BLaER1 treated with 17β-estradiol and CSF1 and Interleukin-3, amounts not matched to agents 10 nM and 100 nM (cell line): Measurements from ENCODE around the gene SPATA7.

Experiments used
- H3K27ac ChIP-seq, 11 experiments: shearing (Covaris generic); formaldehyde crosslinking; 2 replicates each; pipeline ENCODE4 v1.8.1; 2022
- H3K27me3 ChIP-seq, 11 experiments: shearing (Covaris generic); formaldehyde crosslinking; 2 replicates each; pipeline ENCODE4 v1.8.1; 2022
- H3K36me3 ChIP-seq, 11 experiments: shearing (Covaris generic); formaldehyde crosslinking; 2 replicates each; pipeline ENCODE4 v1.8.1; 2022
- H3K4me1 ChIP-seq, 10 experiments: shearing (Covaris generic); formaldehyde crosslinking; 2 replicates each; pipeline ENCODE4 v1.8.1; 2022
- H3K4me2 ChIP-seq, 11 experiments: shearing (Covaris generic); formaldehyde crosslinking; 2 replicates each; pipeline ENCODE4 v1.8.1; 2022
- H3K4me3 ChIP-seq, 10 experiments: shearing (Covaris generic); formaldehyde crosslinking; 2 replicates each; pipeline ENCODE4 v1.8.1; 2022
- H3K9ac ChIP-seq, 11 experiments: shearing (Covaris generic); formaldehyde crosslinking; 2 replicates each; pipeline ENCODE4 v1.8.1; 2022
- H3K9me3 ChIP-seq, 11 experiments: shearing (Covaris generic); formaldehyde crosslinking; replicated peaks in 1 of 11; 2 replicates each; pipeline ENCODE4 v1.8.1; 2022
- H4K20me1 ChIP-seq, 11 experiments: shearing (Covaris generic); formaldehyde crosslinking; 2 replicates each; pipeline ENCODE4 v1.8.1; 2022
- Cebpa-rat ChIP-seq, 11 experiments: shearing (Covaris generic); IDR thresholded peaks; 2 replicates each; pipeline ENCODE4 v1.8.1; 2022

Gene SPATA7

DNA sequence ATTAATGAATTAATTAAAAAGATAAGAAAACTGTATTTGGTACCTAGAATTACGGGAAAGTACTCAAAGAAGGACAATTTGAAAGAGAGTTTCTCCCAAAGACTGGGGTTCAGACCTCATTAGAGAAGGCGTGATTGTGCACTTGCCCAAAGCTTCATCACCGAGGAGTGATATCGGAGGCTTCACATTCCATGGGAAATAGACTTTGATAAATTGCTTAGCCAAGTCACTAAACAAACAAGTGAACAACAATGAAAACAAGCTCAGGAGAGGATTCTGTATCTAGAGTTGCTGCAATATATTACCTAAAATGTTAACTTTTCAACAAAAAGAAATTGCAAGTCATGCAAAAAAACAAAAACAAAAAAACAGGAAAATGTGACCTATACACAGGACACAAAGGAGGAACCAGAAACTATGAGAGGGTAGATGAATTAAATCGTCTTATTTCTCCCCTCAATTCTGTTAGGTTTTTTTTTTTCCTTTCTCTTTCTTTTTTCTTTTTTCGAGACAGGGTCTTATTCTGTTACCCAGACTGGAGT, 3.4 kb downstream of the SPATA7 start:
- Histone ChIP-seq H3K27me3 (no peaks in the 10 kb centered on the region), H3K9ac (peak overlapping the region in 2 of 11 experiments; percentile 17 to 54; a peak in 1 of 22 replicates), H3K27ac (peak overlapping the region in 5 of 11 experiments; percentile 6 to 55 (median 53); a peak in 9 of 22 replicates), H3K4me3 (no peak overlapping the region), H3K4me1 (peaks cover 20 to 54% (median 25%) of the 10 kb centered on the region in 10 experiments), H3K36me3 (peaks cover 0 to 24% (median 15%) of the 10 kb centered on the region in 11 experiments; a peak in 15 of 22 replicates), H3K9me3 (no peaks in the 10 kb centered on the region), H4K20me1 (no peaks in the 10 kb centered on the region), H3K4me2 (peak overlapping the region in 5 of 11 experiments; percentile 31 to 92 (median 72); a peak in 10 of 22 replicates)
- no peak for TF ChIP-seq Cebpa-rat (IDR thresholded peaks at IDR 0.05)

DNA sequence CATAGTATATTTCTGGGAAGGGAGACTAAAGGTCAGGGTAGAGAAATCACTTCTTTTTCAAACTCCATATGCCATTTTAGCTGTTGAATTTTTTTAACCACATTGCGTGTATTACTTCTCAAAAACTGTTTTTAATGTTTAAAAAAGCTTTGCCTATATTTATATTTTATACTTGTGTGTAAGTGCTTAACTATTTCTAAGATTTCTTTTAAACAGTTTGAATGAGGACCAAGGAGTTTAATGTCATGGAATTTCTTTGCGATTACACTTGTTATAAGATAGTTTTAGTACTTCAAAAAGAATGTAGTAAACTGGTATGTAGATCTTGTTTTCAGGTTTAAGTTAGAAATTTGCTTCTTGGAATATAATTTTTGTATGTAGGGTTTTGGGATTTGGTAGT, 7.2 kb downstream of the SPATA7 start:
- Histone ChIP-seq H3K9ac (no peak overlapping the region), H4K20me1 (no peaks in the 10 kb centered on the region), H3K9me3 (peaks cover 0 to 12% (median 9%) of the 10 kb centered on the region in 11 experiments; a peak in 17 of 22 replicates), H3K4me1 (peaks cover 0 to 35% (median 8%) of the 10 kb centered on the region in 10 experiments; a peak in 8 of 20 replicates), H3K27ac (no peak overlapping the region), H3K27me3 (no peaks in the 10 kb centered on the region), H3K4me2 (no peak overlapping the region), H3K36me3 (peaks cover 20 to 58% (median 41%) of the 10 kb centered on the region in 11 experiments), H3K4me3 (no peak overlapping the region)
- no peak for TF ChIP-seq Cebpa-rat (IDR thresholded peaks at IDR 0.05)

DNA sequence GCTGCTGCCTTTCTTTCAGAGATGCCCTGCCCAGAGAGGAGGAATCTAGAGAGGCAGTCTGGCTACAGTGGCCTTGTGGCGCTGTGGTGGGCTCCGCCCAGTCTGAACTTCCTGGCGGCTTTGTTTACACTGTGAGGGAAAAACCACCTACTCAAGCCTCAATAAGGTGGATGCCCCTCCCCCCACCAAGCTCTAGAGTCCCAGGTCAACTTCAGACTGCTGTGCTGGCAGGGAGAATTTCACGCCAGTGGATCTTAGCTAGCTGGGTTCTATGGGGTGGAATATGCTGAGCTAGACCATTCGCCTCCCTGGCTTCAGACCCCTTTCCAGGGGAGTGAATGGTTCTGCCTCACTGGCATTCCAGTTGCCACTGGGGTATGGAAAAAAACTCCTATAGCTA, 25.6 kb downstream of the SPATA7 start:
- TF ChIP-seq Cebpa-rat (IDR thresholded peaks at IDR 0.05) = no peak
- H3K4me1 ChIP-seq = no peaks in the 10 kb centered on the region
- no peak overlapping the region for H3K9ac ChIP-seq
- H3K27ac ChIP-seq = no peak overlapping the region
- no peak overlapping the region for H3K4me3 ChIP-seq
- H4K20me1 ChIP-seq = no peaks in the 10 kb centered on the region
- peaks cover 30 to 90% (median 39%) of the 10 kb centered on the region in 11 experiments; a peak in 21 of 22 replicates for H3K36me3 ChIP-seq
- no peaks in the 10 kb centered on the region for H3K27me3 ChIP-seq
- no peak overlapping the region for H3K4me2 ChIP-seq
- H3K9me3 ChIP-seq = peaks cover 41 to 61% (median 52%) of the 10 kb centered on the region in 11 experiments

GRCh38 chr14:88417594-88417993, 32.1 kb downstream of the SPATA7 start:
- Histone ChIP-seq H3K36me3 (peaks cover 38 to 88% (median 60%) of the 10 kb centered on the region in 11 experiments), H4K20me1 (no peaks in the 10 kb centered on the region), H3K4me2 (no peak overlapping the region), H3K27me3 (no peaks in the 10 kb centered on the region), H3K4me3 (no peak overlapping the region), H3K27ac (no peak overlapping the region), H3K4me1 (no peaks in the 10 kb centered on the region), H3K9me3 (peaks cover 41 to 58% (median 52%) of the 10 kb centered on the region in 11 experiments), H3K9ac (no peak overlapping the region)
- TF ChIP-seq Cebpa-rat (IDR thresholded peaks at IDR 0.05) = no peak

DNA sequence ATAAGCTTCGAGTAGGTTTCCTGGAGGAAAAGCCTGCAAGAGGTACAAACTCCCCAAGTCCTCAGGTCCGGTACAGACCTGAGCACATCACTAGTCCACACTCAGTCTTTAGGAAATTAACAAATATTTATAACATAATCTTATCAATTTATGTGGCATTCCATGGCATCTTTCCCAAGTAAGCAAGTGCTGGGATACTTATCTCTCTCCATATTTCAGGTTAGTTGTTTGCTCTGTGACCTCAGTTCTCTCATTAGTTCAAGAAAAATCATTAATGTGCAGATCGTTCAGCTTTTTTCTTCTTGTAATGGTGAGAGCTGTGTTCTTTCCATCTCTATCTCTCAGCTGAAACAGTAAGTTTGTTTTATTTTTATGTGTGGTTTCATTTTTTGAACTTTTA, 34.7 kb downstream of the SPATA7 start:
- H3K9me3 ChIP-seq = peaks cover 31 to 37% (median 35%) of the 10 kb centered on the region in 11 experiments
- no peaks in the 10 kb centered on the region for H3K4me1 ChIP-seq
- no peak overlapping the region for H3K4me2 ChIP-seq
- H3K27ac ChIP-seq = no peak overlapping the region
- H3K36me3 ChIP-seq = peaks cover 34 to 80% (median 47%) of the 10 kb centered on the region in 11 experiments
- H3K9ac ChIP-seq = no peak overlapping the region
- H3K4me3 ChIP-seq = no peak overlapping the region
- no peaks in the 10 kb centered on the region for H3K27me3 ChIP-seq
- no peaks in the 10 kb centered on the region for H4K20me1 ChIP-seq
- TF ChIP-seq Cebpa-rat (IDR thresholded peaks at IDR 0.05) = no peak

GRCh38 chr14:88421286-88421685, 35.8 kb downstream of the SPATA7 start:
- Histone ChIP-seq H3K4me3 (no peak overlapping the region), H3K9me3 (peaks cover 22 to 26% (median 24%) of the 10 kb centered on the region in 11 experiments), H3K9ac (no peak overlapping the region), H3K4me2 (no peak overlapping the region), H3K36me3 (peaks cover 23 to 80% (median 41%) of the 10 kb centered on the region in 11 experiments), H3K27me3 (no peaks in the 10 kb centered on the region), H4K20me1 (no peaks in the 10 kb centered on the region), H3K27ac (no peak overlapping the region), H3K4me1 (no peaks in the 10 kb centered on the region)
- TF ChIP-seq Cebpa-rat (IDR thresholded peaks at IDR 0.05) = no peak

- no peak overlapping the region for H3K27ac ChIP-seq
Measured at GRCh38 chr14:88422047-88422446, 36.6 kb downstream of the SPATA7 start.

GRCh38 chr14:88422919-88423650, 37.6 kb downstream of the SPATA7 start:
- Histone ChIP-seq H3K4me2 (no peak overlapping the region), H4K20me1 (no peaks in the 10 kb centered on the region), H3K27ac (no peak overlapping the region), H3K4me3 (no peak overlapping the region), H3K4me1 (no peaks in the 10 kb centered on the region), H3K27me3 (no peaks in the 10 kb centered on the region), H3K9ac (no peak overlapping the region), H3K36me3 (peaks cover 6 to 76% (median 26%) of the 10 kb centered on the region in 11 experiments; a peak in 20 of 22 replicates), H3K9me3 (peaks cover 6 to 8% (median 7%) of the 10 kb centered on the region in 11 experiments)
- no peak for TF ChIP-seq Cebpa-rat (IDR thresholded peaks at IDR 0.05)

More at GRCh38 chr14:88422047-88422446, 36.6 kb downstream of the SPATA7 start:
- Histone ChIP-seq H3K4me1 (no peaks in the 10 kb centered on the region), H4K20me1 (no peaks in the 10 kb centered on the region), H3K4me3 (no peak overlapping the region), H3K27me3 (no peaks in the 10 kb centered on the region), H3K4me2 (no peak overlapping the region), H3K9me3 (peaks cover 16 to 18% (median 17%) of the 10 kb centered on the region in 11 experiments), H3K9ac (no peak overlapping the region), H3K36me3 (peaks cover 17 to 80% (median 36%) of the 10 kb centered on the region in 11 experiments)
- TF ChIP-seq Cebpa-rat (IDR thresholded peaks at IDR 0.05) = no peak

DNA sequence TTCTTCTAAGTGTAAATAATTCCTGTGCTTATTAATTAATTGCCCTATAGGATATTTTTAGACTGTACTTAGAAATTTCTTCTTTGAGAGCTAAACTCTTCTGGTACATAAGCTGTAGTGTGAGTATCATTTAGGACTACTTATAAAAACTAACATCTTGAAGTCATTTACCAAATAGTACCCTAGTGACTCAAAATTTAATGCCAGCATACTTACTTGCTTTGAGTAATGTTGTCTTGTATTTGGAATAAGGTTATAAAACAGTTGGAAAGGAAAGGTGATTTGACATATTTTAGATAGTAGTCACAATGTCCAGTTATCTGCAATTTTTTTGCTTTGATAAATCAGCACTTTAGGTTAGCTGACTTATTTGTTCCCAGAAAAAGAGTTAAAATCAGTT, 39.1 kb downstream of the SPATA7 start:
- Histone ChIP-seq H3K4me1 (no peaks in the 10 kb centered on the region), H3K9ac (no peak overlapping the region), H3K36me3 (peaks cover 1 to 77% (median 22%) of the 10 kb centered on the region in 11 experiments; a peak in 16 of 22 replicates), H4K20me1 (no peaks in the 10 kb centered on the region), H3K4me3 (no peak overlapping the region), H3K9me3 (no peaks in the 10 kb centered on the region), H3K4me2 (no peak overlapping the region), H3K27me3 (no peaks in the 10 kb centered on the region), H3K27ac (no peak overlapping the region)
- no peak for TF ChIP-seq Cebpa-rat (IDR thresholded peaks at IDR 0.05)
